HG03108 (cell line): Measurements from ENCODE around the gene CYFIP1.
"Not testable (repeated sequence)": the region's sequence is repeated elsewhere in the genome, so short reads cannot be mapped to it uniquely, and the experiment has no call there.

Experiments used
- ATAC-seq: cut with Tn5 transposase; IDR thresholded peaks from one replicate; pipeline ENCODE4 v1.9.1; 2021; ENCODE audit warnings: moderate library complexity; ENCODE audit not compliant: unreplicated experiment

Gene CYFIP1

DNA sequence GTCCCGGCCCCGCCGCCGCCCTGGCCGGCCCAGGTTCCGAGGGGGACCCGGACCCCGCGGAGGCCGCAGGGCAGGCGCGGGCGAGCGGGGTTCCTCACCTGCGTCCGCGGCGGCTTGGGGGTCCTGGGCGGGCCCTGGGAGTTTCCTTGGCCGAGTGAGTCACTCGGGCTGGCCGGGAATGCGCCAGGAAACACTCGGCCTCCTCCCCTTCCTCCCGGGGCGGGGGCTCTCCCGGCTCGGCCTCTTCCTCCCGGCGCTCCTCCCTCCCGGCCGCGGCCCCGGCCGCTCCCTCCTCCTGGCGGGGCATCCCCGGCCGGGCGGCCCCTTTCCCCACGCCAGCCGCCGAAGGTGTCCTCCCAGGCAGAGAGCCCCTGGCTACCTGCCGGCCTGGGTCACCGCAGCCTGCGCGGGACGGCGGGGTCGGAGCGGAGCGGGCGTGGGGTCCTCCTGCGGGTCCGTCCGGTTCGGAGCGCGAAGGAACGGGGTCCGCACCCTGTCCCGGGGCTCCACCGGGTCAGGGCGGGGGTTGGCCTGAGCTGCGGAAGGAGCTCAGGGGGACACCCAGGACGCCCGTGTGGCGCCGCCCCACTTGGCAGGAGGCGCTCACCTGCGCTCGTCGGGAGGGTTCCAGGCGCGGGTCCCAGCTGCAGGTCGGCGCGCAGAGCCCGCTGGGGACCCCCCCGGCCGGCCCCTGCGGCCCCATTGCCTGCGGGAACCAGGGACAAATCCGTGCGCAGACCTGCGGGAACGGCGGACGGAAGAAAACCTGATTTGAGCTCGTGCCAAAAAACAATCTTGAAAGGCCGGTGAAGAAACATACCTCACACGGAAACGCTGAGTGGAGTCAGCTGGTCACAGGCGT, at the start of gene CYFIP1:
TSS of gene CYFIP1 (minus strand) at position 180 of the 862 bp plus-strand sequence. CDS start 33,083 bp downstream, outside the sequence.
- peak; percentile 71 for ATAC-seq

GRCh38 chr15:23026218-23026617, 46.0 kb upstream of the CYFIP1 start:
- no peak for ATAC-seq

GRCh38 chr15:23022156-23022555, 42.0 kb upstream of the CYFIP1 start:
- ATAC-seq, result no peak

- ATAC-seq, result no peak
Observed at GRCh38 chr15:23014394-23015000, 34.3 kb upstream of the CYFIP1 start.

DNA sequence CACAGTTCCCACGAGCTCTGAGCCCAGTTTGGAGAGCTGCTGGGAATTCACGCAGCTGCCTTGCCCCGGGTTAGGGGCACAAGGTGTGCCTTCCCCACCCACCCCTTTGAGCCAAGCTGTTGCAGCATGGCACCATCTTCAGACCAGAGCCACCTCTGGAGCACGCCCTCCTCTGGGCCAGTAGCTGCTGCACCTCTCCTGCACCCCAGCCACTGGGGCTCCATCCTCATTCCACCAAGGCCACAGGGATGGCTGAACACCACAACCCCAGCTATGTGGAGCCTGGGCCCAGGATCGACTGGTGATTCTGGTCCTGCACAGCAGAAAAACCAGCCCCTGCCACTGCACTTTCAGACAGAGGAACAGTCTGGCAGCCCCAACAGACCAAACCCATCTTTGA, 33.5 kb upstream of the CYFIP1 start:
- no peak for ATAC-seq

DNA sequence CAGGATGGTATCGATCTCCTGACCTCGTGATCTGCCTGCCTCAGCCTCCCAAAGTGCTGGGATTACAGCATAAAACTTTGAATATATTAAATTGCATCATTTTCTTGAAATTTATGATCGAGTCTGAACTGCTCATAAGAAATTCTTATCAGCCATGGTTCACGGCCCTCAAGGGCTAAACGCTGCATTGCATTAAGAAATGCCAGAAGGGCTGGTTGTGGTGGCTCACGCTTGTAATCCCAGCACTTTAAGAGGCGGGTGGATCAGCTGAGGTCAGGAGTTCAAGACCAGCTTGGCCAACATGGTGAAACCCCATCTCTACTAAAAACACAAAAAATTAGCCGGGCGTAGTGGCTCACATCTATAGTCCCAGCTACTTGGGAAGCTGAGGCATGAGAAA, 32.4 kb upstream of the CYFIP1 start:
- ATAC-seq, result not testable (repeated sequence)

GRCh38 chr15:23003736-23004135, 23.6 kb upstream of the CYFIP1 start:
- no peak for ATAC-seq

- no peak for ATAC-seq
Observed at GRCh38 chr15:23002920-23003319, 22.8 kb upstream of the CYFIP1 start.

DNA sequence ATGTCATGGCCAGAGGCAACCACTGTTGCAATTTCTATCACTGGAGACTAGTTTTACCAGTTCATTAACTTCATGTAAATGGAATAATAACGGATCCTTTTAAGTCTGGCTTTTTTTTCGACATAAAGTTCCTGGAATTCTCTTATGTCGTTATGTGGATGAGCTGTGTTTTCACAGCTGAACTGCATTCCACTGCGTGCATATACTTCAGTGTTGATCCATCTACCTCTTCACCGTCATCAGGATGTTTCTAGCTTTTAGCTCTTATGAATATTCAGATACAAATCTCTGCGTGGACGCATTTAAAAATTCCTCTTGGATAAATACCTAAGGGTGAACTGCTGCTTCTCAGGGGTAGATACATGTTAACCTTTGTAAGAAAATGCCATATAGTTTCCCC, 15.6 kb upstream of the CYFIP1 start:
- ATAC-seq, result no peak

DNA sequence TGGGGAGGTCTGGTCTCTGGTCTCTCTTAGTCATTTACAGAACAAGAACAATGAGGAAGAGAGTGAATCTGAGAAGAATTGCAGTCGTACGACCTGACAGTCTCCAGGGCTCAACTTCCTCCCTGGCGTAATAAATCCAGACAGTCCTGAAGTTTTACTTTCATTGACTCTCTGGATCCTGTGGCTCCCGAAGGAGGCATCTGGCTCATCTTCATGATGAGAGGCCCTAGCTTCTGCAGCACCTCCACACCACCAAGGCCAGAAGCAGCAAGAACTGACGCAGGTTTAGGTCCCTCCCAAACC, 11.8 kb upstream of the CYFIP1 start:
- ATAC-seq, result no peak

DNA sequence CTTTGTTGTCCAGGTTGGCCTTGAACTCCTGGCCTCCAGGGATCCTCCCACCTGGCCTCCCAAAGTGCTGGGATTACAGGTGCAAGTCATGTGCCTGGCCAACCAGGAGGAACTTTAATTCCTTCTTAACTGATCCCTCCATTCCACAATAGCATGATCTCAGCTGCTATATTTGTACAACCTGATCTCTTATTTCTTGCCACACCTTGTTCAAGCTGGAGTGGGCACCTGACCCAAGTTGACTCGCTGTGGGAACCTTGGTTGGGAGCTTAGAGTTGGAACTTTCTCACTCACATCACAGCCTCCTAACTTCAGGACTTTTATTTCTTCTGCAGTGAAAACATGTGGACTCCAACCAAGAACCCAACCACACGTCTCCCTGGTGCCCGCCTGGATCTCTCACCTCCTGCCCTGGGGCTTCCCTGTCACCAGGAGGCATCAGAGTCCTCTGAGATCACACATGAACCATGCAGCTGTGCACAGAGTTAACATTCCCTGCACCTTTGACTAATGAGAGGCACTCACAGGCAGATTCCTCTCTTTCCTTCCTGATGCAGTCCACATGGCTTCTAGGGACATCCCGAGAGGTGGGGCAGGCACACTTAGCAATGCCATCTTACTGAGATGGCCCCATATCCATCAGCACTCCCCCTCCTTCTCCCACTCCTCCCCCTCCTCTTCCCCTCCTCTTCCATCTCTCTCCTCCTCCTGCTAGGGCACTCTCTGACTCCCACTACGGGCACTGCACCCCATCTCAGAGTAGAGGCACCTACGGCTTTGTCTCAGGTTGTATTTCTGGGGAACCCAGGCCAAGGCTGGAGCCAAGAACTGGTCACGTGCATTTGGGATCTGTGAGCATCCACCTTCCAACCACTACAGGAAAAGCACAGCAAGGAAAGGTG, 9.7 kb upstream of the CYFIP1 start:
- ATAC-seq, result no peak

DNA sequence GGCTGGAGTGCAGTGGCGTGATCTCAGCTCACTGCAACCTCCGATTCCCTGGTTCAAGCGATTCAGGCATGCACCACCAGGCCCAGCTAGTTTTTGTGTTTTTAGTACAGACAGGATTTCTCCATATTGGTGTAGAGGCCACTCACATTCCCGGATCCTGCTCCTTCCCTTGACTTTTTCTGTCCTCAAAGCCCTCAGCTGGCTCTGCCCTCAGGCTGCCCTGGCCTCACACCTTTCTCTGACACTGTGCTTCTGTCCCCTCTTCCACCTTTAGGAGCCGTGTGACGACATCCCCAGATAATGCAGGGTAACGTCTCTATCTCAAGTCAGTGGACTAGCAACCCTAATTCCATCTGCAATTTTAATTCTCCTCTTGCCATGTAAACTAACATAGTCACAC, 8.6 kb upstream of the CYFIP1 start:
- ATAC-seq, result no peak

- not testable (repeated sequence) for ATAC-seq
Observed at GRCh38 chr15:22981931-22982330, 1.8 kb upstream of the CYFIP1 start.

GRCh38 chr15:22981051-22981840, 1.1 kb upstream of the CYFIP1 start:
- no peak for ATAC-seq

DNA sequence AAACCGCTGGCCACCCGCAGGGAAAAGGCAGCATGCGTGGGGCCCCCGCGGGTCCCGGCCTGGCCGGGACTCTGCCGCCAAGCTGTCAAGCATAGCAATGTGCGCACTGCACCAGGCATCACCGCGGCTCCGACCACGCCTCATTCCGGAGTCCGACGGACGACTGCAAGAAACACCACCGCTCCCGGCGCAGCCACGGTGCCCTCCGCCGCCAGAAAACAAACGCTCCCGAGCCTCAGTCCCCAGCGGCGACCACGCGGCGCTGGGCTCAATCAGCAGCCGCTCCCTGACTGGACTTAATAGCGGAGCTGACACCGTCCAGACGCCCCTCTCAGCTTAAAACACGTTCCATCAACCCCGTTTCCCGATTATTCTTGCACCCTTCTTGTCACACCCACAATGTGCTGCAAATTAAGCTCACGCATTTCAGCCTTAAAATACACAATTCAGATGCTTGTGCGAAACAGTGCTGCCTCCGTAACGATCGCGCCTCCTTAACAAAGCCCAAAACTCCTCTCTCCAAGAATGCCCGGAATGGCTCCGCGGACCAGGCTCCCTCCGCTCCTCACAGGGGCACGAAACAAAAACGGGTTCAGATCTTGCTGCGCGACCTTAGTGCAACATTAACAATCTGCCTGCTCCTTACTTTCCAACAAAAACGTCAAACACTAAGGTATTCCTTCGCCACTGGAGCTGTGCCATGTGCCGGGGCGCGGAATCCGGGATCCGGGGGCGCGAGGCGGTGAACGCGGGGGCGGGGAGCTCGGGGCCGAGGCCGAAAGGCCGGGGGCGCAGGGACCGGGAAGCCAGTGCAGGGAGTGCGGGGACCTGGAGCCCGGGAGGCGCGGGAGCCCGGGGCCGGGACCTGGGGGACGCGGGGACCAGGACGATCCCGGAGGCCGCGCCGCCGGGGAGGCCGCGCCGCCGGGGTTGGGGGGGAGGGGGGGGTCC, 655 bp downstream of the CYFIP1 start:
- ATAC-seq, result peak; percentile 47

GRCh38 chr15:22978691-22979237, 1.4 kb downstream of the CYFIP1 start:
- peak; percentile 32 for ATAC-seq

DNA sequence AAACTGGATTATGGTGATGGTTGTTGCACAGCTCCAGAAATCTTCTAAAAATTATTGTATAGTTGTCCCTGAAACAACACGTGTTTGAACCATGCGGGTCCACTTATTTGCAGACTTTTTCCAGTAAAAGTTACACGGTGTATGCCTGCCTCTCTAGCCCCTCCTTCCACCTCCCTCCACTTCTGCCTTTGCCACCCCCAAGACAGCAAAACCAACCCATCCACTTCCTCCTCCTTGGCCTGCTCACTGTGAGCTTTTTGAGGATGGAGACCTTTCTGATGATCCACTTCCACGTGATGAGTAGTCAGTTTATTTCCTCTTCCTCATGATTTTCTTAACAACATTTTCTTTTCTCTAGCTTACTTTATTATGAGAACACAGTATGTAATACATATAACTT, 5.4 kb downstream of the CYFIP1 start:
- no peak for ATAC-seq

DNA sequence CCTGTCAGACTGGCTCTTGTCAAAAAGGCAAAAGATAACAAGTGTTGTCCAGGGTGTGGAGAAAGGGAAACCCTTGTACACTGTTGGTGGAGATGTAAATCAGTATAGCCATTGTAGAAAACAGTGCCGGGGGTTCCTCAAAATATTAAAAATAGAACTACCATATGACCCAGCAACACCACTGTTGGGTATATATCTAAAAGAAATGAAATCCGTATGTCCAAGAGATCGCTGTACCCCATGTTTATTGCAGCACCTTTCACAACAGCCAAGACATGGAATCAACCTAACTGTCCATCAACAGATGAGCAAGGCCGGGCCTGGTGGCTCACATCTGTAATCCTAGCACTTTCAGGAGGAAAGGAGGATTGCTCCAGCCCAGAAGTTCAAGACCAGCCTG, 6.2 kb downstream of the CYFIP1 start:
- no peak for ATAC-seq

DNA sequence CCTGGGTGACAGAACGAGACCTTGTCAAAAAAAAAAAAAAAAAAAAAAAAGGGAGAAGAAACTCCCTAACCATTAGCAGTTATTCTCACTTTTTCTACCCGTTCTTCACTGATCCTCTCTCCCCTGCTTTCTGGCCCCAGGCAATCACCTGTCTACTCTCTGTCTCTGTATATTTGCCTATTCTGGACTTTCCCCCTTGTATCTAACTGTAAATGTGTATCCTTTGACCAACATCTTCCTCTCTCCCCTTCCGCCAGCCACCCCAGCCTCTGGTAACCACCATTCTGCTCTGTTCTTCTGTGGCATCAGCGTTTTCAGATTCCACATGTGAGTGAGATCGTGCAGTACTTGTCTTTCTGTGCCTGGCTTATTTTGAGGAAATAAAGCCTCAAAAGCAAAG, 6.9 kb downstream of the CYFIP1 start:
- ATAC-seq, result no peak
